Fibroblast of peridontal ligament (primary cell): Measurements from ENCODE around the gene SINHCAF.
A peak's percentile ranks its signal among the peaks of the same experiment; 100 is the strongest.

ENCODE experiments used
- DNase-seq: peaks from one replicate; pipeline ENCODE4 v3.0.0-alpha.2; 2010; ENCODE audit errors: extremely low read depth

Gene SINHCAF

DNA sequence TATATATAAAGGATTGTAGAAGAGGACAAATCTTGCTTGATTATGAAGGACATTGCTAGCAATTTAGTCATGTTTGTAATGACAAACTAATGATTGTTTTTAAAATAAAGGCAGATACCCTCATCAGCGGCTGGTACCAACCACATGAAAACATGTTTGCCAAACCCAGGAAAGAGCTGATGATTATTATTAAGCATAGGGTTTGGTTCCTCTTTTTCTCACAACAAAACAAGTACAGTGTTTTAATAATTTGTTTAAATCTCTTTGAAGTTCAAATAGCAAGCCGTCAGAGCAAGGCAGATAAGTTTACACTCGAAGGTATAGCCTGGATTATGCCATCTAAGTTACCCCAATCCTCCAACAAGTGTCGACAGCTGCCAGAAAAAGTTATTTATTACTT lies 5.3 kb upstream of the SINHCAF start:
- no peak for DNase-seq

DNA sequence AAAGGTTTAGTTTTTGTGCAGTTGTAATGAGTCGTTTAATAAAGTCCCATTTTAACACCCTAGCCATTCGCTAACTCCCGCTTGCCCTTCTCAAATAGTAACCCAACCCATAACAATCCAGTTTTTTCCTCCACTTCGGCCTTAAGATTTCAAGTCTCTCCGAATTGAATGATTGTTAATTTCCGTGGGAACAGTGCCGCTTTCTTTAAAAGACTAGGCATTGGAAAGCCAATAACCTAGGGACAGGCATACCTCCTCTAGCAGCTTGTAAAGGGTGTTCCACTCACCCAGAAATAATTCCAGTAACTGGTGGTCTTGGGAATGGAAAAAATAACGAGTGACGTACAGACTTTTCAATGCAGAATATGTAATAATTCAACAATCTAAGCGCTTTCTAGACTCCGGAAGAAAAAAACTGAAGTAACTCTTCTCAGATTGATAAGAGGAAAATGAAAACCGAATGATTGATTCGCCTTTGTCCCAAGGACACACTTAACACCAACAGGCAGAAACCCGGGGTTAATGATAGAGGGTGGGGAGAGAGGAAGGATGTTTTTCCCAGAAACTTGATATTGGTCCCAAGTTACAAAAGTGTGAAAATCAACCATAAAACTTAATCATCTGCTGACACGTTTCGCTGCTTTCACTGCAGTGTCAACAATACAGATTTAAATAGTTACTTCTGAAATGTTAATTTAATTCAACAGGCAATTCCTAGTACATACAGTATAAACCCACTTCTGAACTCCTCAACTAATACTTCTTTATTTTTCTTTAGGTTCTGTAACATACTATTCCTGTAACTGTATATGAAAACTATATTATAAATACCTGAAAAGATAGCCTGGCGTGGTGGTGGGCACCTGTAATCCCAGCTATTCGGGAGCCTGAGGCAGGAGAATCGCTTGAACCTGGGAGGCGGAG lies 1.0 kb upstream of the SINHCAF start:
- DNase-seq = peak; percentile 36

DNA sequence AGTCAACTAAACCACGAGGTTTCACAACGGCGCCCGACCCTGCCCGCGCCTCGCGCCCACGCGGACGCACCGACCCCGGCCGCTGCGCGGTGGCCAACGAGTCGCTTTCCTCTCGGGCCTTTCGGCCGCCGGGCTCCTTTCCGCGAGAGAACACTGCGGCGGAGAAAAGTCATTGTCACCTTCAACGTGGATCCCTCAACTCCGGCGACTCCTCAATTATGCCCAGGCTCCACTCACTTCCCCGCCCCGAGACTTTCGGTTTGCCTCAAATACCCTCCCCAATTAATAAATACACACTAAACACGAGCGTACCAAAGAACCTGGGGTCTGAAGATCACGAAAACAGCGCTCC lies 450 bp downstream of the SINHCAF start:
- DNase-seq = no peak

DNA sequence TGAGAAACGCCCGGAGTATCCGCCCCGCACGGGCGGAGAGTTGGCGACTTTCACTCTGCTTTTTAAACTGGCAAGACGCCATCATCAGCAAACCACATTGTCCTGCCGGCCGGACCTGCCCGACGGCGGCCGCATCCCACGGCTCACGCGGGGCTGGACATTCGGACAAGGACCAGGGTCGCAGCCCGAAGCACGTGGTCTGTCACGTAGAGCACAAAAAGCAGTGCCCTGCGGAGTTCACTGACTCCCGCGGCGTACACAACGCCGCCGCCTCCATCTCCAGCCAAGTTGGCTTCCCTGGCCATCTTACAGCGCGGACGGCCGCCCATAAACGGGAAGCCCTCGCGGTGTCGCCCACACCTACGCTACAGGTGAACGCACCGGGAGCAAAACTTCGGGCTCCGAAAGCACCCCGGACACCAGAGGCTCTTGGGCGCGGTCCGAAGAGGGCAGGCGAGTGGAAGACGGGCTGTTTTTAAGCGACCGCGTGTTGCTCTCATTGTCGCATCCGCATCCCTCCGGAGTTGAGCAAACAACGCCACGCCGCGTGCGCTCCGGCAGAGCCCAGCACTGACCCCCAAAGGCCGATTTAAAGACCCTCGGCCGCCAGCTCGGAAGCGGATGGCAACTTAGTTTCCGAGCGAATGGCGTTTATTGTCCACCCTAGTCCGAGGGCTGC lies 966 bp downstream of the SINHCAF start:
- DNase-seq = peak; percentile 49

DNA sequence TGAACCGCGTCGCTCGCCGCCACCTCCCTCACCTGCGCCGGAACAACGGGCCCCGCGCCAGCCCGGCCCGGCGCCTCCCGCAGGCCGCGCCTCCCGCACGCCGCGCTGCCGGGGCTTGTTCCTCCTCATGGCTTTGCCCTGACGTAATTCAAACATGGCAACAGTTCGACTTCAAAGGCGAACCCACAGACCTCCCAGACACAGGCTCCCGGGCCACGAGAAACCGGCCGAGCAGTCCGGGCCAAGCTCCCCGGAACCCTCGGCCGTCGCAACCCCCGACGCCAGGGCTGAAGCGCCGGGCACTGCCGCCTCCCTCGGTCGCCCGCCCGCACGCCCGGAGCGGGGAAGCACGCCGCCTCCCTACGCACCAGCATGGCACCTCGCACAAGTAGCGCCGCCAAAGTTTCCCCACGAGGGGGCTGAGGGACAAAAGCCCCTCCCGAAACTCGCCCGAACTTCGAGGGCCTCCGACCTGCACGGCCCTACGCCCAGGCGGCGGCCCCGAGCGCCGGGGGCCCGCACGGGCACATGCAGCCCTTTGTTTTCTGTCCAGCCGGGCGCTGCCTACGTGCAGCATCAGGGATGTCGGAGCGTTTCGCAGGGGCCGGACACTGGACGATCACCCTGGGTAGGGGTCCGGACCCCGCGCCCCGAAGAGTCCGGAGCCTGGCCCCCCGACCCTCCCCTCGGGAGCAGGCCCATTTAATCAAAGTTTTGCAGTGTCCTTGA lies 1.7 kb downstream of the SINHCAF start:
- peak; percentile 68 for DNase-seq

DNA sequence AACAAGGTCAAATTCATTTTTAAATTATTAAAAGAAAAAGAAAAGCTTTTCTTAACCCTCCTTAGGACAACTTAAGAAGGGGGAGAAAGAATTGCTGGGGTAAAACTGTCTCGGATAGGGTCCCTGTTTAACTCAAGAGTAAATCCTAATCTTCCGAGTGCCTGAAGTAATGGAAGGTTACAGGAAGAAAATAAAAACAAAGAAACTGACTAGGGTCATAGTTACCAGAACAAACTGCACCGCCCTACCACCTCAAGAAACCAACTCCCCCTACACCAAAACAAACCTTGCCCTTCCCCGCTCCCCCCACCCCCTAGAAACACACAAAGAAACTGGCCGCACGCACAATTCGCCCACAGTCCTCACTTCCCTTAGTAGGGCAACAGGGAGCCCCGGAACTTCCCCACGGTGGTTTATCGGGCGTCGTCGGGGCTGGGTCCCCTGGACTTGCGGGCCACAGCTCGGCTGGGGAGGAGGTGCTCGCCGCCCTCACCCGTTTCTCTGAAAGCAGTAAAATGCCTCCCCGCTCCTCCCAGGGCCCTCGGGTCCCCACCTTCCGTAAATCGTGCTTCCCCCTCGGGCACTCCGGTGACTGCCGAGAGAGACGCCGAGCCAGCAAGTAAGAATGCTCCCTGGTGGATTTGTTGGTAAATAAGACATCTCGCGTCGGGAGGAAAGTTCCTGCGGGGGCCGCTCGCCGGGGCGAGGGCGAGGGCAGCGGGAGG lies 2.4 kb downstream of the SINHCAF start:
- peak; percentile 11 for DNase-seq

DNA sequence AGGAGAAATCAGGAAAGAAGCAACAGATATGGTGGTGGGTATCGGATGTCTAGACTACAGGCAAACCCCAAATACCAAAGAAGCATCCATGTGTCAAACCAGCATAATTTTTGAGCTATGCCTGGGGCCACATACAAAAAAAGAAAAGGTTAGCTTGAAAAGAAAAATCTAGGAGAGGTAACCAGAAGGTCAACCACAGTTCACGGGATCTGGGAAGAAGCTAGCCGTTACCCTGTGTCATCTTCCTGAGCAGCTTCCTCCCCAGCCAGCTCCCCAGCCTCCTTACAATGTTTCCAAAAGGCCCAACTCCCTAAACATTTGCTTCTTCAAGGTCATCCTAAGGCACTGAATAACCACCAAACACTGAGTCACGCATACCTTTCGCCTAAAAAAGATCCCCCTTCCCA lies 3.1 kb downstream of the SINHCAF start:
- DNase-seq = peak; percentile 42

DNA sequence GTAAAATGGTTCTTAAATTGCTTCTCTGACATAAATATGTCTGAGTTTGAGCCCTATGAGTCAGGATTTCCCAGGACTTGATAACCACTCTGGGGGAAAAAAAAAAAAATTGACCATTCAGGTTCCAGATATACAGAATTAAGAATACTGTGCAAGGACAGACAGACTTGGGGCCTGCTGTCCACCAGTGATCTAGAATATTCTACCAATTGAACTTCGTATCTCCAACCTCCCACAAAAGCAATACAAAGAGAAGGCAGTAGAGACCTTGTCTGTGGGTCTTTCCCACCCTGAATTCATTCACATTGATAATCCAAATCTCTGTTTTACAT lies 4.1 kb downstream of the SINHCAF start:
- peak; percentile 50 for DNase-seq

DNA sequence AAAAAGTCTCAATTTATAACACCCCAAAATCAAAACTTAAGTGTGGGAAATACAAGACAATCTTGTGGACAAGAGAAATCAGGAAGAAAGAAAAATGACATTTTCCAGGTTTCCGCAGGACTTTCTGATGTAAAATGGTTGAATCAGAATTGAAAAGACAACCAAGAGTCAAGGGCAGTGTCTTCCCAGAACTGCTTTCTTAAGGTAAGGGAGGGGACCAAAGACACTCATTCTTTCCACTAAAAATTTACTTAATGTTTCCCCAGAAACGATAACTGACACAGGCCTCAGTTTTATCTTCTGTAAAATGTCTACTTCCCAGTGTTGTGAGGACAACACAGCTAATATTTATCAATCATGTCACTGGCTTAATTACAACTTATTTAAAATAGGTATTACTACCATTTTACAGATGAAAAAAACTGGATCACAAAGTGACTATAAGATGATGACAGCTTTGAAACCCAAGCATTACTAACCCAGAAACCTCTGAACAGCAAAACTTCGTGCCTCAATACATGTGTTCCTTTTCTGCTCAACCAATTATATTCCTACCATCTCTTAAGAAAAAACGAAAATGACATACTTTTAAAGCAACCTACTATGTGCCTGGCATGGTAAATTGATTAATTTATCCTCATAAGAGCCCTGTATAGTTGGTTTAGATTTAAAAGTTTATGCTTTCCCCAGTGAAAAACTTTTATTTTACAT lies 4.6 kb downstream of the SINHCAF start:
- no peak for DNase-seq

DNA sequence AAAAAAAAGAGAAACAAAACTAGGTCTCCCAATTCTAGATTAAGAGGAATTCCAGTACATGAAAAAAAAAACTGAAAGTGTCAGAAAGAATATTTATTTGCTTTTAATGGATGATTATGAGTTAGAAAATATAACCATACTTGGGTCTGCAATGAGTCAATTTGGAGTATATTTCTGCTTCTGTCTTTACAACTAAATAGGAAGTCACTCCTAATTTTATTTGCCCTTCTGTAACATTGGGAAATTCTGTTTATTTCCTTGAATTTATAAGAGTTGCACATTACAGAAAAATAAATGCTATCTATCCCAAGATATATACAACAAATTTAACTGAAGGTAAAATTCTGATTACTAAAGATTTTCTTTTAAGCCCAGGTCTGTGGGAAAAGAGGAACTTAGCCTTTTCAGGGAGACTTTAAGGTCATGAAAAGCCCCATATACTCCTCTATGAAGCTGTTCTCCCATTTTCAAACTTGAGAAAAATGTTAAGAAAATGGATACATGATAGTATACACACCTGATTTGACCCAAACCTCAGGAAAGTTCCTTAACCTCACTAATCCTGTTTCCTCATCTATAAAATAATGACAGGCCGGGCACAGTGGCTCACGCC lies 7.2 kb downstream of the SINHCAF start:
- DNase-seq = peak; percentile 3

DNA sequence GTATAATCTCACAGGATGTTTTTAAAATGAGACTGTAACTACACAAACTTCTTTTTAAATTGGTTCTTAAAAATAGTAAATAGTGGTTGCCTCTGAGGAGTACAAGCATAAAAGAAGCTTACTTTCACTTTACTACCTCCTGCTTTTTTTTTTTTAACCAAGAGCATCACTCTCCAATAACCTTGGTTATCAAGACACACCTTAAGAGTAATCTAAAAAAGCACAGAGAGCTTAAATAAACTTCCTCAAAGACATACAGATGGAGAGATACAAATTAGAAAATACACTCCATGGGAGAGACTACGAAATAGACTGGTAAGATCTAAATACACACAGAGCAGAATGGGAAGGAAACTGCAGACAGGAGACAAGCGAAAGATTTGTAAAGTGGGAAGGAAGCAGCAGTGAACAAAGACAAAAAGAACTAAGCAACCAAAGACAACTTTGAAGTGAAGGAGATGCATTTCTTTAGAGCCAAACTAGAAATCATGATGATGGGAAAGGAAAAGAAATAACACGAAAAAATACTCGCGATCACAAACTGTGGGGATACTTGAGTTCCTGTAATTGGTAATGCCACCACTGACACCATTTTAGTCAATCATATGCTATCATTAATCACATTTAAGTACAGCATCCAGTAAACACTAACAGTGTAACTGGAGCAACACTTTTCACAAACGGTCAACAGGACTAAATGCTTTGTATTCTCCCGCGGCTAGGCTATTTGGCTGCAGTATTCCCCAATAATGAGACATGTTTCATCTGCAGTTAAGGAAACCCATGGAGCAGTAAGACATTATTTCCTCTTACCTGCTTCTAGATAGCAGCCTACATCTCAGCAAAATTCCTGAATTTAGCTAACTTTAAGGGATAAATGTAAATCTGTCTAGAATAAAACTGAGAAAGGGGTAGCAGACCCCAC lies 8.2 kb downstream of the SINHCAF start:
- peak; percentile 52 for DNase-seq

DNA sequence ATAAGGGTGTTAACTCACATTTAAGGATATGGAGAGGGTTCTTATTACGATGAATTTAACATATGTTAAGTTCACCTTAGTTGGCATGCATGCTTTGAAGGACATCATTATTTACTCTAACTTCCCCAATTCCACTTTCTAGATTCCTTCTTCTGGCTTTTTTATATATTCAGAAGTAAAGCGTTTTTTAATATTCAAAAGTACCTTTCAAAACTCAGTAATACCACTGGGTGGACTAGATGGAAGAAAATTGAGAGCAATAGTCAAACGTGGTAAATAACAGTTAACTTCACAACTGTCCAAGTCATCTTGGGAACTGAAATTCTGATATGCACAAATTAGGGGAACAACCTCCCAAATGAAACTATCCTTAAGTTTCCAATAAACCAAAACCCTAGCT lies 9.1 kb downstream of the SINHCAF start:
- no peak for DNase-seq

DNA sequence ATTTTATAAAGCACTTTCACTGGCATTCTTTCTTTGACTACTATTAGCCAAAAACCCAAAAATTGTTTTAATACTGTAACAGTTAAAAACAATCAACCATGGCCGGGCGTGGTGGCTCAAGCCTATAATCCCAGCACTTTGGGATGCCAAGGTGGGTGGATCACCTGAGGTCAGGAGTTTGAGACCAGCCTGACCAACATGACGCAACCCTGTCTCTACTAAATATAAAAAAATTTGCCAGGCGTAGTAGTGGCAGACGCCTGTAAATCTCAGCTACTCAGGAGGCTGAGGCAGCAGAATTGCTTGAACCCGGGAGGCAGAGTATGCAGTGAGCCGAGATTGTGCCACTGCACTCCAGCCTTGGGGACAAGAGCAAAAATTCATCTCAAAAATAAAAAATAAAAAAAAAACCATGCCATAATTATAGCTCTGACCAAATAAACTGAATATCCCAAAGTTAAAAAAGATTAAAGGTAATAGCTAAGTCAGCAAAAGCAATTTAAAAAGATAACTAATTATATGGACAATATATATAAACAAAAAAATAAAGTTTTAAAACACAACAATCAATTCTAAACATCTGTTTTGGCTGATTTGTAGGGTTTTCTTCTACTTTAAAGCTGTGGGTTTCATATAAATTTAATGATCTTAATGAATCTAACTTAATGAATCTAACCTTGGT lies 10.0 kb downstream of the SINHCAF start:
- DNase-seq = no peak

DNA sequence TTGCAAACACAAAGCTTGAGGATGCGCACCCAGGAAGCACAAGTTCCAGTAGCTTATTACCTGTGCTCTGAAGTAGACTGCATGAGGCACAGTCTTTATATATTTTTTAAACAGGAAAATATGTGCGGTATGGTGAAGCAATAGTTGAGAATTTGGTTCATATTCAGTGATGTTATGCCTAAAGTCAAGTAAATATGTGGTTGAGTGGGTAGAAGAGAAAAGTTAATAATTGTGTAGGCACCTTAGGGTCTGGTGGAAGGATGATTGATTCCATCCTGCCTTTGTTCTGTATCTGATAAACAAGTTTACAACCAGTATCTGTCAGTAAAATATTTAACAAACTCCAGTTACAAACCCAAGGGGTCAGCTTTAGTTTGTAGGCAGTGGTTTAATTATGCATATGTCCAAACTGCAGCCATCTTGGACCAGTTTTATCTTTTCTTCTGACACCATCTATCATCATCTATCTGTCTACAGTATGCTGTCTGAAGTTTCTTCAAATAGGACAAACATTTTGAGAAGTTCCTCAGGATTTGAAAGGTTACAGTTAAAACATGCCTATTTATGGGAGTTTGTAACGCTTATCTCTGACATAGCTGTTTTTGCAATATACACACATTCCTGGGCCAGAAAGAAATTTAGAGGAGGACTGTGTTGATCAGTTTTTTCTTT lies 10.8 kb downstream of the SINHCAF start:
- peak; percentile 5 for DNase-seq

DNA sequence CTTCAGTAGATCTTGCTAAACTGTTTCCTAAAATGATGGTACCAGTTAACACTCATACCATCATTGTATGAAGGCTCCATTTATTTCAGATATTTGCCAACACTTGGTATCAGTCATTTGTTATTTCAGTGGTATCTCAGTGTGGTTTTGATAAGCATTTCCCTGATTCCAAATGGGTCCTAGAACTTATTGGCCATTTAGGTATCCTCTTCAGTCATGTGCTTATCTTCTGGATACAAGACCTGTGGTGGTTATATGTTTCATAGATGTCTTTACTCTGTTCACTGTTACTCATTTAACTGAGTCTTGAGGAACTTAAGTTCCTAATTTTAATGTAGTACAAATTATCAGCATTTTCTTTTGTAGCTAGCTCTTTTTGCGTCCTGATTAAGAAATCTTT lies 13.5 kb downstream of the SINHCAF start:
- DNase-seq = no peak

DNA sequence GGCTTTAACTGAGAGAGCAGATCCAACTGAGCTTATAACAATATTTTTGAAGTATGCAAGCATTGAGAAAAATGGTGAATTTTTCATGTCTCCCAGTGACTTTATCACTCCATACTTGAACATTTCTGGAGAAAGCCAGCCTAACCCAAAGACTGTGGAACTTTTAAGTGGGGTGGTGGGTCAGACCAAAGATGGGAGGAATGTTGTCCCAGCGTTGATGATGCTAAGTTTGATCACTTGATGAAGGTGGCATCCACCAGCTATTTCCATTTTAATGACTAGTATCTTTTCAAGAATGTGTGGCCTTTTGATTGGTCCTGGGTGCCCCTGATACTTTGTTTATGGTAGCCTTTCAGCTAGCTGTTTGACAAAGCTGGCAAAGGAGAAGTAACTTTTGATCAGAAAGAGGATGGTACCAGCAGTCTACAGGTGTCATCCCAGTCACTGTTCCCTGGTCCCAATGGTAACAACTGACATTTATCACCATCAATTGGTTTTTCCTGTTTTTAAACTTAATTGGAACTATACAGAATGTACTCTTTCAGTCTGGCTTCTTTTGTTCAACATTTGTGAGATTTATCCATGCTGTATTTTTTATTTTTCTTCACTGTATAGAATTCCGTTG lies 14.2 kb downstream of the SINHCAF start:
- DNase-seq = no peak

DNA sequence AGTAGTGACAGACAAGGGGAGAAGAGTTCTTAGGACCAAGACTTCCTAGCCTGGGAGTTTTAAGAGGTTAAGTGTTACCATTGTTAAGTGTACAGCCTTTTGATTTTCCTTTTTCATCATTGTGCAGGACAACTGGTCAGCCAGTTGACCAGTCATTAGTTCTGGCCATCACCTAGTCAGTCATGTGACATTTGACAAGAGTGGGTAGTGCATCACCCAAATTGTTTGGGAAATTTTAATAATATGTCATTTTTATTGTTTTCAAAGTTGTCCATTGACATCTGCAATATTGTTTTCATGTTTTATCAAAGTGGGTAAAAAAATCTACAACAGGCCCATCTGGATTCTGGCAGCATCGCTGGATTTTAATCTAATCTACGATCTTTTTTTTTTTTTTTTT lies 15.5 kb downstream of the SINHCAF start:
- no peak for DNase-seq

DNA sequence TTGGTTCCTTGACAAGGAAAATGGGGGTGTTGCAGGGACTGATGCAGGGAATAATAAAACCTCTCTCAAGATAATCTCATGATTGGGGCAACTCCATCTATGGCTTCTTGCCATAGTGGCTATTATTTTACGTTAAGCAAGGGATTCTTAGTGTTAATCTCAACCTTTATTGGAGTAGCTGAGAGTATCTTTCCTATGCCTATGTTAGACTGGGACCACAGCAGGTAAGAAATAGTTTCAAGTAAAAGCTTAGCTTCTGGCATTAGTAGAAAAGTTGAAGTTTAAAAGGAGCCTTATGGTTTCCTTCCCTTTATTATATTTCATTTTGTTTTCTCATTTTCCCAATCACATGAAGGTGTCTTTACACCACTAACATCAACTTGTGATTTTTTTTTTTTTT lies 16.7 kb downstream of the SINHCAF start:
- no peak for DNase-seq
